ENCODE data around the gene MZT2B.
"Not testable (repeated sequence)": the region's sequence is repeated elsewhere in the genome, so short reads cannot be mapped to it uniquely, and the experiment has no call there.

MZT2B gene

DNA sequence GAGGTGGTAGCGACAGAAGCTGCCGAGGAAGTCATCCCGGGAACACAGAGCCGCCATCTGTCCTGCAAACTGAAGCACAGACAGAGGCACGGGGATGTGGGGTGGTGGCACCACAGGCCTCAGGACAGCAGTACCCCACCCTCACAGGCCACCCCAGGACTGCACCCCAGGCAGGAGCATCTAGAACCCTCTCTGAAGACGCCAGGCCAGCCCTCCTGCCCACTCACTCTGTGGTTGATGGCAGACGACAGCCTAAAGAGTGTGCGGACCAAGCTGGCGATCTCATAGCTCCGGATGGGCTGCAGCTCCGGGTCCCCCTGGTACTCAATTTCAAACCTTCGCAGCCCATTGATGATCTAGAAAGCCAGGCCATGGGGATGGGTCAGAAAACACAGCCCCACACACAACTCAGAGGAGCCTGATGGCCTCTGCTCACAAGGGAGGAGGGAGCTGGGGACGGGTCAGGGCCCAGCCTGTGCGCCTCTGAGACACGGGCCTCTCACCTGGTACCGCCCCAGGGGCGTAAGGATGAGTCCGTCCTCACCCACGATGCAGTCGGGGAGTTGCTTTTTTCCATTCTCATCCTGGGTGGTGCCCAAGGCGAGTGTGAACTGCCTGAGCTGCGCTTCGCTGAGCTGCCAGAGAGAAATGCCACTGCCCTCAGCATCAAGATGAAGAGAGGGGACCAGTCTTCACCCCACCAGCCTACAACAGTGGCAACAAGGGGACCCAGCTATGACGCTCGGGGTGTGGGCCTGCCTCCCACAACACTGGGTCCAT, 29.1 kb upstream of the MZT2B start:
- no peak for DNase-seq

DNA sequence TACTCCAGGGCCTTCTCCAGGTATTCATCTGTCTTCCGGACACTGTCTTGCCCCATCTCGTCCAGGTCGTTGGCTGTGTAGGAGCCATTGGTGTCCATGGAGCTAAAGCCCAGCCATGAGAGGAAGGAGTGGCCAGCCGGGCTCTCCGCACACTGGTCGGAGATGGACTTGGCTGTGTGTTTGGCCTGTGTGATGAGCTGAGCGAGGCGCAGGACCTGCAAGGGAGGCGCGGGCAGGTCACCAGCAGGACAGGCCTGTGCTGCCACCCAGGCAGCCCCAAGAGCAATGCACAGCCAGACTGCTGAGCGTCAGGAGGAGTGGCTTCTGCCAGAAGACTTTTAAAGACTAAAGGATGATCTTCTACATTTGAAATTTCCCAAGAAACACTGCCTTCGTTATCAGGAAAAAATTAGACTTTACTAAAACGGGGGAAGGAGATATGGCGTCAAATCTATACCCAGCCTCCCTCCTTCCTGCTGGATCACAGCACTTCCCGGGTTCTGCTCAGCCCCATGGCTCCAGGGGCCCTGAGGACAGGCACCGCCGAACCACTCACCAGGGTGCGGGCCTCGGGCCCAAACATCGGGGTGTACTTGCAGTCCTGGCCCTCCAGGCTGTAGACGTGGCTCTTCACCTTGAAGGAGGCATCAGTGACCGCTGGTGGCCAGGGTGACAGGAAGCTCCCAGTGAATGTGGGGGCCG, 28.2 kb upstream of the MZT2B start:
- DNase-seq: not testable (repeated sequence)

DNA sequence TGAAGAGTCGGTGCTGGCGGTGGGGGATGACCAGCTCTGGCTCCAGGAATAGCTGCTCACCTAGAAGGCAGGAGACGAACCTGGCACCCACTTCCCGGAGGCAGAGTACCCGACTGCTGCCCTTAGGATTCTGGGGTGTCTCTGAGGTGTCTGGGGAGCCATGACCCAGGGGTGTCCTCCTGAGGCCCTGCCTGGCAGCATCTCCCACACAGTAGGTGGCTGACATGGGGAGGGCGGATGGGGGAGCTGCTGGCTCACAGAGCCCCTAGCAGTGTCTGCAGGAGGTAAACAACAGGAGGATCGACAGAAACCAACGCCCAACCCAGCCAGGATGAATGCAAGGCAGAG, 27.7 kb upstream of the MZT2B start:
- DNase-seq: not testable (repeated sequence)

DNA sequence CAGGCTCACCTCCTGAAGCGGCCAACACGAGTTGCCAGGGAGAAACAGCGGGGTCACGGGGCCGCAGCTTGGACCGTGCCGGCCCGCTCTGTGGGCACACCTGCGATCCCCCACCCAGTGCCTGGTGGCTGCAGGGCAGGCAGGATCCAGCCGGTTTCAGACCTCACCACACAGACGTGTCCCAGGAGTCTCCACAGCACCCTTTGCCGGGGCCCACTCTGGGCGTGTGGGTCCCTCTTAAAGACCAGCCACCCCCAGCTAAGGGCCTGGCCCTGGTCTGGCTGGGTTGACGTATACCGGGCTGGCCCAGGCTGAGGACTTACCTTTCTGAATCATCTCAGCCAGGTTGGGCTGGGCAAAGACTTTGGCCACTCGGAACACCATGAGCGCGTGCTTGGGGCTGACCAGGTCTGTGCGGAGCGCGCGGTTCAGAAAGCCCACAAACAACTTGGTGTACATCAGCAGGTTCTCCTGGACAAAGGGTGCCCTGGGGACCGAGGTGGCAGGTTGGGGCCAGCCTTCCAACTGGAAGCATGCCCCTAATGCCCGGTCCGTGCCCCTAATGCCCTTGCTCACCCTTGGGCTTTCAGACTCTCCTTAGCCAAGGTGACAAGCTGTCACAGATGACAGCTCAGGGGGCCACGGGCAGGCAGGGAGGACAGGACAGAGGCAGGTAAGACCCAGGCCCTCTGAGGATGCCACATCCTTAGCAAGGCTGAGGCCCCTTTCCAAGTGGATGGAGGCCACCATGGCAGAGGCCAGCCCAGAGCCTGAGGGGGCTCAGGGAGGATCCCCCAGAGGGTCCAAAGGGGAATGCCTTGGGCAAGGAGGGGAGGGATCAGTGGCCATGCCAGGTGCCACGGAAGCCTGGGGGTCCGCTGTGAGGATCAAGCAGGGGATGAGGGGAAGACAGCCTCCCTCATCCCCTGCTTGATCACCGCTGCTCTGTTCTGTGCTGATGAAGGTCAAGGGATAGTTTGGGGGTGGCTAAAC, 27.0 kb upstream of the MZT2B start:
- no peak for DNase-seq

DNA sequence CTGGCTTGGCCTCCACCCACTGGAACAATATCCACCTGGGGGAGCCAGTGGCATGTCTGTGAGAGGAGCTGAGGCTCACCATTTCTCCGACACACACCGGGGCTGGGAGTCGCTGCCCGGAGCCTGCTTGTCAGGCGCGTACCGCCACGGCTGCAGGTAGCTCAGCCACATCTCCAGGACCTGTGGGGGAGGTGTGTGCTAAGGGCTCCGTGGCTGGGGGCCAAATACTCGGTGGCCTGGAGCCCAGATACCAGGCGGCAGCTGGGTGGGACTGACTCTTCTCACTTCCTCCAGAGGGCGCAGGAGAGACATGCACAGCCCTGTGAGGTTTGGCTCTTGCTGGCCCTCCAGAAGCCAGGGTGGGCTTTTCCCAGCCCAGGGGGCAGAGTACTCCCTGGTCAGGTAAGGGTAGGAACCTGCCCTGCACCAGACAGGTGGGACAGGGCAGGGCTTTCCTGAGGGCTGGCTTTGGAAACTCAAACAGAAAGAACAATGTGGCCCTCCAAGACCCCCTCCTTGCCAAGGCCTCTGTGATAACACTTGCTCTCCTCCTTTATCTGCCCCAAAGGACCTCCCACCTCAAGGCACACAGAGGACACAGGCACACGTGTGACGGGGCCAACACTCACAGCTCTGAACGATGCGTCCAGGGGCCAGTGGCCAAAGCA, 26.0 kb upstream of the MZT2B start:
- peak; percentile 6 for DNase-seq

DNA sequence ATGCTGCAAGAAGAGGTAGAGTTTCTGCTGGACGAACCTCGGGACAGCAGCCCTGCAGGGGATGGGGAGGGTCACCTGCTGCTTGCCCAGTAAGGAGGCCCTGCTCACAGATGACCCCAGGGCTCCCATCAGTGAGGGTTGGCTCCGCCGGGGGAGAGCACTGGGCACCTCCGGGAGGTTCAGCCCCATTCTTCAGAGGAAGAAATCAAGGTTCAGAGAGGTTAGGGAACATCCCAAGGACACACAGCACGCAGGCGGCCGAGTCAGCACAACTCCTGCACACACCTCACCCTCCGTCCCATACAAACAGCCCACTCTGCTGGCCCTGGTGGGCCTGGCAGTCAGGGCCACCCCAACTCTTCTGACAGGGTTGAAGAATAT, 25.4 kb upstream of the MZT2B start:
- DNase-seq: no peak

DNA sequence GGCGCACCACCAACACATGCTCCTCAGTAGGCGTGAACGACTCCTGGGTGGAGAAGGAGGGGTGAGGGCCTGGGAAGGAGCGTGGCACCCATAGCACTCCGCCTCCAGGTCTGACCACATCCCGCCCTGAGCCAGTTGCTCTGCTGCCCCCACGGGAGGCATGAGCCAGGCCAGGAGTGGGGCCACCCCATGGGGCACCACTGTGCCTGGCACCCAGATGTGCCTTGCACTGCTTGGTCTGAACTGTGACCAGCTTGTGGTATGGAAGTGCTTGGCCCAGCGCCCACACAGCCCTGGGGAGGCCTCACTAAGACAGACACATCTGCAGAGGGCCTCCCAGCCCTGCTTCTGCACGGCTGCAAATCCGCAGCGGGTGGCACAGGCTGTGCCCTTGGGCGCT, 24.7 kb upstream of the MZT2B start:
- DNase-seq: not testable (repeated sequence)

DNA sequence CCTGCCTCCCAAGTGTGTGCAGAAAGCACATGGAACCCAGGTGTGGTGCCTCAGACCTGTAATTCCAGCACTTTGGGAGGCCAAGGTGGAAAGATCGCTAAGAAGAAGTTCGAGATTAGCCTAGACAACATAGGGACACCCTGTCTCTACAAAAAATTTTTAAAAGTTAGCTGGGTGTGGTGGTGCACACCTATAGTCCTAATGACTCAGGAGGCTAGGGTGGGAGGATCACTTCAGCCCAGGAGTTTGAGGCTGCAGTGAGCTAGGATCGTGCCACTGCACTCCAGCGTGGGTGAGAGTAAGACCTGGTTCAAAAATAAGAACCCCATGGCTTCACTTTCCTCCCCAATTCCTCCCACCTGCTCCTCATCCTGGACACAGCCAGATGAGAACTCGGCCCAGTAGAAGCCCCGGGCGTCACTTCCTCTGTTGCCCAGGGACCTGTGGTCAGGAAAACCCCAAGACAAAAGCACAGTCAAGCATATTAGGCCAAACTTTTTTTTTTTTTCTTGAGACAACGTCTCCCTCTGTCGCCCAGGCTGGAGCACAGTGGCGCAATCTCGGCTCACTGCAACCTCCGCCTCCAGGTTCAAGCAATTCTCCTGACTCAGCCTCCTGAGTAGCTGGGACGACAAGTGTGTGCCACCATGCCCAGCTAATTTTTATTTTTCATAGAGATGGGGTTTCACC, 24.1 kb upstream of the MZT2B start:
- not testable (repeated sequence) for DNase-seq

DNA sequence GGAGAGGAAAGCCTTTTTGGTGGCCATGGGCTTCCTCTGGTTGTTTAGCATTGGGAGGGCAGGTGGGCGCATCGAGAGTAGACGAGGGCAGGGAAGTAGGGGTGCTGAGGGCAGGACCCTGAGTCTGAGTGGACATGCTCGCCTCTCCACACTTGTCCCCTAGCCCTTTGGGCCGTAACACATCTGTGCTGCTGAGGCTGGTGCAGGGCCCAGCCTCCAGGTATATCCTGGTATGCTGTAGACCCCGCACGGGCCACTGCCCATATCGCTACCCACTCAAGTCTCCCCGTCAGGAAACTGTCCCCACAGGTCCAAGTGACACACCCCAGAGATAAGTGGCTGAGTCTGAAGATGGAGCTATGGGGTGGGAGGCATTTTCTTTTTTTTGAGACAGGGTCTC, 23.4 kb upstream of the MZT2B start:
- DNase-seq: no peak

DNA sequence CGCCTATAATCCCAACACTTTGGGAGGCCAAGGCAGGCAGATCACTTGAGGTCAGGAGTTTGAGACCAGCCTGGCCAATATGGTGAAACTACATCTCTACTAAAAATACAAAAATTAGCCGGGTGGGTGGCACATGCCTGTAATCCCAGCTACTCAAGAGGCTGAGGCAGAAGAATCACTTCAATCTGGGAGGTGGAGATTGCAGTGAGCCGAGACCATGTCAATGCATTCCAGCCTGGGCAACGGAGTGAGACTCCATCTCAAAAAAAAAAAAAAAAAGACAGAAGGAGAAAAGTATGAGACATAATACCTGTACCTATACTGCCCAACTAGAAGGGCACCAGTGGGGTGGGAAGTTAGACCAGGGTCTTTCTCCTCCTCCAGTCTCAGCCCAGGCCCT, 22.7 kb upstream of the MZT2B start:
- DNase-seq: not testable (repeated sequence)

DNA sequence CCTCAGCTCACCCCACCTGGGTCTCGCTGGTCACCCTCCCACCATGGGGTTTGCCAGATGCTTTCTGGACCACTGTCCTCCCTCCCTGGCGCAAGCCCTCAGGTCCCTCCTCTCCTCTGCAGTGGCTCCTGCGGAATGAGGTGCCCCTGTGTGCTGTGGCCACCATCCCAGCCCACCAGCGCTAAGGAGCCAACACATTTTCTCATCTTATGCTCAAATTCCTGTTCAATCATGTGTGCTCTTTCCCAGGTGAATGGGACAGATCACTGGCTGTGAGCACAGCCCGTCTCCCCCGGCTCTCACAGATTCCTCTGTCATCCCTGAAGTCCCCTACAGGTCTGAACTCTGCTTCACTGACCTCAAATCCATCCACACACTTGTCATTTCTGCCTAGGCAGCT, 21.9 kb upstream of the MZT2B start:
- DNase-seq: no peak

DNA sequence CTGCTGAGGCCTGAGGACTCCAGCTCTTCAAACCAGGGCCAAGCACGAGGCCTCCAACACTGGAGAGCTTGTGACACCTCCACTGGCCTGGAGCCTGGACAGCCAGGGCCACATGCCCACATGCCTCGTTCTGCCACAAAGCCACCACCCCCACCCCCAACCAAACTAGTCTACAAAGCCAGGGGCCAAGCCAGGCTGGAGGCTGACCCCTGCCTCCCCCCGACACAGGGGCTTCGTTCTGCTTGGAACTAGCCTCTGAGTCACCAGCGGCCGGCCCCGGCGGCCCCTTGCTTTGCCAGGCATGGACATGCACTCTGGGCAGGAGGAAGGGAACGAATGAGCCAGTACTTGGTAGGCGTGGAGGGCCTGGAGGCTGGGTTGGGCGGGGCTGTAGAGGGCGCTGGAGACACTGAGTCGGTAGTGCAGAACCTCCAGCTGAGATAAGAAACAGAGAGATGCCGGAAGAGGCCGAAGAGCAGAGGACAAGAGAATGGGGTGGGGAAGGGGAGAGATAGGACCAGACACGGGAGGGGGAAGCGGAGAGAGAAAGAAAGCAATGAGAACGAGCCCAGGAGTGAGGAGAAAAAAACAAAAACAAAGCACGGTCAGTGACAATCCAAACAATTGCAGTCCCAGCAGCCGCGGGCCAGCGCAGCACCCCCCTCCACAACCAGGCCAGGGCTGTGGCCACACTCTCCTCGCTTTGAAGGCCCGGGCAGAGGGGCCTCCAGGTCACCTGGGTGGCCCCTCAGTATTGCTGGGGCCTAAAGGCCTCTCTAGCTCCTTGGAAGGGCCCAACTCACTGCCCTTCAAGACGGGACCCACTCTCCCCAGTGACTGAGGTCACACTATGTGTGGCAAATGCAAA, 21.0 kb upstream of the MZT2B start:
- DNase-seq: not testable (repeated sequence)

DNA sequence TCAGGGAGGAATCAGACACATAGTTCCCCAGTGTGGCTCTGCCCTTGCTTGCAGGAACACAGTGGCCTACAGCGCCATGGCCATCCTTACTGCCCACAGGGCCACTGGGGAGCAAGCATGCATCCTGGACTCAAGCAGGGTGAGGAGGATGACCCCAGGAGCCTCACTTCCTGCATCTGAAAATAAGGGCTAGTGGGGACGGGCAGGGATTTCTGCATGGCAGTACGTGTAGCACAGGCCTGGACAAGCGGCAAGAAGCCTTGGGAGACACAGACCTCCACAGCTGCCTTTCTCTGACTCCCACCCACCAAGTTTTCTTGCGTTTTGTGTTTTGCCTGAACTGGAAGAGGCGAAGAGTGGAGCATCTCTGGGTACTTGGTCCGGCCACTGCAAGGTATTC, 19.6 kb upstream of the MZT2B start:
- not testable (repeated sequence) for DNase-seq

DNA sequence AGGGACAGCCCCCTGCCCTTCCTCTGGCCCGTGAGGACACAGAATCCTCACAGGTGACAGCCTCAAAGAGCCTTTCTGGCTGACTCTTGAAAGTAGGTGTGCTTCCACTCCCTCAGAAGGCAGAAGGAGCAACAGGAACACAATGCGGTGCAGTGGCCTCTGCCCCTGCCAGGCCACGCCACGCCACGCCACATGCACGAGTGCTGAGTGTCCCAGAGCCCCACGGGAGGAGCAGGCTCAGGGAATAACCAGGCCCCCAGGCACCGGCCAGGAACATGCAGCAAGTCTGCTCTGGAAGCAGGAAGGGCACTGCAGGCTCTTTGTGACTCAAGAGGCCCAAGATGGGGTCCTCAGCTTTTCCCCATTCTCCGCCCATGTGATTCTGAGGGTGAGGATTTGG, 19.1 kb upstream of the MZT2B start:
- no peak for DNase-seq

DNA sequence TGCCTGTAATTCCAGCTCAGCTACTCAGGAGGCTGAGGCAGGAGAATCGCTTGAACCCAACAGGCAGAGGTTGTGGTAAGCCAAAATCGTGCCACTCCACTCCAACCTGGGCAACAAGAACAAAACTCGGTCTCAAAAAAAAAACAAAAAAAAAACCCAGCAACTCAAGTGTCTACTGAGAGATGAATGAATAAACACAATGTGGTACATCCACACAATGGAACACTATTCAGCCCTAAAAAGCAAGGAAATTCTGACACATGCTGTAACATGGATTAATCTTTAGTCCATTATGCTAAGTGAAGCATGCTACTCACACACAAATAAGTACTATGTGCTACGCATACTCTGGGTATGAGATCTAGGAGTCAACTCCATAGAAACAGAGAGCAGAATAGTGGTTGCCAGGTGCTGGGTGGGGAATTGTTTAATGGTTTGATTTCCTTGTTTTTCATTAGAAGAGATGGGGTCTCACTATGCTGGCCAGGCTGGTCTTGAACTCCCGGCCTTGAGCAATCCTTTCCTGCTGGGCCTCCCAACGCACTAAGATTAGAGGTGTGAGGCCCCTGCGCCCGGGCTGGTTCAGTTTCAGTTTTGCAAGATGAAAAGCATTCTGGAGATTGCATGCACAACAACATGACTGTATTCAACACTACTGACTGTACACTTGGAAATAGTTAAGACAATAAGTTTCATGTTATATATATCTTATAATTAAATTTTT, 16.6 kb upstream of the MZT2B start:
- no peak for DNase-seq

DNA sequence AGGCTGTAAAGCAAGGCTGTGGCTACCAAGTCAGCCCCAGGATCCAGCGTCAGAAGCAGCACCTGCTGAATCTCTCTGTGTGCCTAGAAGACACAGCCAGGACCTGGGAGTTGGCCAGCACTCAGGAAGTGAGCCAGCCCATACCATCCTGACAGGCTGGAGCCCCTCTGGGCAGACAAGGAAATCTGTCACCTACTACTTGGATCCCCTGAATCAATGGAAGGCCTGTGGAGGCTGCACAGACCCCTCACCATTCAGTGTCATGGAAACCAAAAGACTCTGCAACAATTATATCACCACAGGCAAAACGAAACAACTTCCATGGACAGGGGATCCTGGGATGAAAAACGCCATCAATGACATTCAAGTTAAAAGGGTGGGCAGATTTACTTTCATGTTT, 15.5 kb upstream of the MZT2B start:
- DNase-seq: not testable (repeated sequence)

DNA sequence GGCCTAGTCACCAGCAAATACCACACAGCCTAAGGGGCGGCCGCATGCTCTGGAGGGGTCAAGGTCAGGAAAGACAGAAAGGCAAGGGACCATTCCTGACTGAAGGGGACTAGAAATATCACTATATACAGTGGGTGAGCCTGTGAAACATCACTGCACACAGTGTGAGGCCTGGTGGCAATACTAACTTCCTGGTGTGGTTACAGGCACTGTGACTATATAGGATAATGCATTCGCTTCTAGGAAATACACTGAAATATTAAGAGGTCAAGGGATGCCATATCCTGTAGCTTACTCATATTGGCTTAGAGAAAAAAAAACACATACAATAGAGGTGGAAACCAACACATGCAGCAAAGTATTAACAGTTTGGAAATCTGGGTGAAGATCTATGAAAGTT, 12.9 kb upstream of the MZT2B start:
- DNase-seq: not testable (repeated sequence)

DNA sequence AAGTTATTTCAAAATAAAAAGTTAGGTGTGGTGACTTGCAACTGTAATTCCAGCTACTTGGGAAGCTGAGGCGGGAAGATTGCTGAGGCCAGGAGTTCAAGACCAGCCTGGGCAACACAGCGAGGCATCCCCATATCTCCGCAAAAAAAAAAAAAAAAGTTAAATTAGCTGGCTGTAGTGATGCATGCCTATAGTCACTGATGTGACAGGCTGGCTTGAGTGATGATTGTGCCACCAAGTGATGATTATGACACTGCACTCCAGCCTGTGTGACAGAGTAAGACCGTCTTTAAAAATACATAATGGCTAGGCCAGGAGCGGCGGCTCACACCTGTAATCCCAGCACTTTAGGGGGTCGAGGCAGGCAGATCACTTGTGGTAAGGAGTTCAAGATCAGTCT, 12.2 kb upstream of the MZT2B start:
- no peak for DNase-seq

DNA sequence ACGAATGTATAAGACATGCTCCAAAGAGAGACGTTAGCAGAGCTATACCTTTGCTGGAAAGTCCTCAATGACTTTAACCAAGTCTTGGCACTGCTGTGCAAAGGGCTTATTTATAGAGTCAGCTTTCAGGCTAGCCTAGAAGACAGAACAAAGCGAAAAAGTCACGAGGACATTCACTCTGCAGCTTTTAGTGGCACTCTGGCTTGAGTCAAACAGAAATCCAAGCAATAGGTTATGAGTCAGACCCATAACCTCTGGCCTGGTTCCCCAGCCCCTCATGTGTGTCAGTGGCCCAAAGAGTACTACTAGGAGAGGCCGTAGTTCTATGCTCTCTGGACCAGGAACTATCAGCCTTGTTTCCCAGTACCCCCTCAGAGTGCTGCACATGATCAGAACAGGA, 7.2 kb upstream of the MZT2B start:
- DNase-seq: not testable (repeated sequence)
